RWPE2 (cell line): ENCODE data around the gene GRB10.
A peak's percentile ranks its signal among the peaks of the same experiment; 100 is the strongest.
"Not testable (repeated sequence)": the region's sequence is repeated elsewhere in the genome, so short reads cannot be mapped to it uniquely, and the experiment has no call there.

ENCODE experiments used
- ATAC-seq: fragments of 200-7000 bp; cut with Tn5 transposase; 3 replicates; pipeline ENCODE4 v1.9.1; 2021; ENCODE audit warnings: low read depth
- DNase-seq: peaks from one replicate; pipeline ENCODE4 v3.0.0-alpha.2; 2020; ENCODE audit warnings: low spot score
- H3K27ac ChIP-seq: fragments of 450-650 bp; 2 replicates; pipeline ENCODE4 v1.5.1; 2017; ENCODE audit warnings: mild to moderate bottlenecking; ENCODE audit not compliant: poor library complexity, severe bottlenecking
- H3K27me3 ChIP-seq: fragments of 250-450 bp; sonication (Bioruptor Pico); 2 replicates; pipeline ENCODE4 v1.5.1; 2021; ENCODE audit warnings: mild to moderate bottlenecking, moderate library complexity; ENCODE audit not compliant: insufficient read depth, poor library complexity, severe bottlenecking
- H3K36me3 ChIP-seq: fragments of 250-450 bp; sonication (Bioruptor Pico); 2 replicates; pipeline ENCODE4 v1.5.1; 2020; ENCODE audit warnings: low read depth, mild to moderate bottlenecking, moderate library complexity
- H3K4me1 ChIP-seq: fragments of 250-450 bp; sonication (Bioruptor Pico); 2 replicates; pipeline ENCODE4 v1.5.1; 2021; ENCODE audit warnings: mild to moderate bottlenecking, moderate library complexity; ENCODE audit not compliant: insufficient read depth, poor library complexity, severe bottlenecking
- H3K4me3 ChIP-seq: fragments of 250-450 bp; sonication (Bioruptor Pico); 2 replicates; pipeline ENCODE4 v1.5.1; 2021; ENCODE audit warnings: mild to moderate bottlenecking, moderate library complexity; ENCODE audit not compliant: severe bottlenecking
- H3K9me3 ChIP-seq: fragments of 250-450 bp; sonication (Bioruptor Pico); 2 replicates; pipeline ENCODE4 v1.5.1; 2021; ENCODE audit warnings: mild to moderate bottlenecking, moderate library complexity; ENCODE audit not compliant: severe bottlenecking
- TF ChIP-seq, protein P1 (sequence below): fragments of 450-650 bp; IDR thresholded peaks from one replicate; pipeline ENCODE4 v1.5.1; 2017; ENCODE audit warnings: mild to moderate bottlenecking, moderate library complexity; ENCODE audit not compliant: poor library complexity, severe bottlenecking

Gene GRB10

DNA sequence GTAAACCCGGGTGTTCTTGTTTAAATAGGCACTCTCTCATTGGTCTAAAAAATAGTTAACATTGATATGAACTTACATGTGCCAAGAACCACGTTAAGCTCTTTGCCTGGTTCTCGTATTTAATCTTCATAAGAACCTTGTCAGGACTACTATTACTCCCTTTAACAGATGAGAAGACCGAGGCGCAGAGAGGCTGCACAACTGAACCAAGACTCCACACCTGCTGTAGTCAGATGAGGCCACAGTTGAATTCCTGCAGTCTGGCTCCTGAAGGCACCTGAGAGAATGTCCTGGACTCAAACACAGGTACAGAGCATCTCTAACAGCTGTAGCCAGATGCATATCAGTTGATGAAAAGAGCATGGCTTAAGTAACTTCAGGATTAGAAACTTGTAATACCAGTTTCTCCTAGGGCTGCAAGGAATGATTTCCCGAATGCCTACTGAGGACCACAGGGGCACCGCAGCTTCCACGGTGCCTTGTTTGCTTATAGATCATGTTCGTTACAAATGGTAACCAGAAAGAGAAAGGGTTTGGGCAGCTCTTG lies 227.0 kb downstream of the GRB10 start:
- H3K9me3 ChIP-seq = no peaks in the 10 kb centered on the region
- H3K4me3 ChIP-seq = no peak overlapping the region
- H3K4me1 ChIP-seq = no peaks in the 10 kb centered on the region
- H3K27me3 ChIP-seq = no peaks in the 10 kb centered on the region
- TF ChIP-seq, protein P1, sequence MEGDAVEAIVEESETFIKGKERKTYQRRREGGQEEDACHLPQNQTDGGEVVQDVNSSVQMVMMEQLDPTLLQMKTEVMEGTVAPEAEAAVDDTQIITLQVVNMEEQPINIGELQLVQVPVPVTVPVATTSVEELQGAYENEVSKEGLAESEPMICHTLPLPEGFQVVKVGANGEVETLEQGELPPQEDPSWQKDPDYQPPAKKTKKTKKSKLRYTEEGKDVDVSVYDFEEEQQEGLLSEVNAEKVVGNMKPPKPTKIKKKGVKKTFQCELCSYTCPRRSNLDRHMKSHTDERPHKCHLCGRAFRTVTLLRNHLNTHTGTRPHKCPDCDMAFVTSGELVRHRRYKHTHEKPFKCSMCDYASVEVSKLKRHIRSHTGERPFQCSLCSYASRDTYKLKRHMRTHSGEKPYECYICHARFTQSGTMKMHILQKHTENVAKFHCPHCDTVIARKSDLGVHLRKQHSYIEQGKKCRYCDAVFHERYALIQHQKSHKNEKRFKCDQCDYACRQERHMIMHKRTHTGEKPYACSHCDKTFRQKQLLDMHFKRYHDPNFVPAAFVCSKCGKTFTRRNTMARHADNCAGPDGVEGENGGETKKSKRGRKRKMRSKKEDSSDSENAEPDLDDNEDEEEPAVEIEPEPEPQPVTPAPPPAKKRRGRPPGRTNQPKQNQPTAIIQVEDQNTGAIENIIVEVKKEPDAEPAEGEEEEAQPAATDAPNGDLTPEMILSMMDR = no peak
- no peak for ATAC-seq
- H3K27ac ChIP-seq = no peak overlapping the region
- no peak for DNase-seq
- no peaks in the 10 kb centered on the region for H3K36me3 ChIP-seq

DNA sequence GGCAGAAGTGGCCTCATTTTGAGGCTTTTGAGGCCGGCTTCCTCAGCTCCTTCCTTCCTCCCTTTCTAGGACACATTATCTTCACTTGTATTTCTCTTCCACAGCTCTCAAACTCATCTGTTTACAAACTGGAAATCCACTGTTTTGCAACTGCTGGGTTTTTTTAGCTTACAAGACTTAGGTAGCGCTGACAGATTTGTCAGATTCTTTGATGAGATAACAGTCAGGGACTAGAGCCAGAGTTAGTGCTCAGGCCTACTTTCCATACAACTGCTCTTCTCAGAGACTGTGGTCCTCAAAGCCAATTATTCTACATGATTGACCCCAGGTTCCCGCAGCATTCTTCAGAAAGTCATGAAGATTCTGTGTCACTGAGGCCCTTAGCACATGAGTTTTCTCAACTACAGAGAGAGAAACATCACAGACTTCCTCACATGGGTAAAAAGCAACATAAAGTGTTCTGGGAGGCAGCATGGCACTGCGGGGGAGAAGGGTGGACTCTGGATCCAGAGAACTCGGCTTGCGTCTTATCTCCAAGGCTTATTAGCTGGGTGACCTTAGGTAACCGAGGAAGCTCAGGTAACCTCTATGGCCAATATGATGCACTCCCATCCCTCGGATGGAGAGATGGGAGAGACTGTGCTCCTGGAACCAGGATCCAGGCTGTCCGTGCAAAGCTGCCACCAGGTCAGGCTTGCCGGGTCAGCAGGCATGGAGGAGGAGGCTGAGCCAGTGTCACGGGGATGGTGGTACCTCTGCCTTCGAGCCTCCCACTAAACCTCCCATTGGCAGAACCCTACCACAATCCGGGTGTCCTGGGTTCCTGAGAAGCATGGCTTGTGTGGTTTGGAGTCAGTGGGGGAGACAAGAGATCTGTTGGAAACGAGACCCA lies 228.0 kb downstream of the GRB10 start:
- Histone ChIP-seq H3K27ac (no peak overlapping the region), H3K36me3 (no peaks in the 10 kb centered on the region), H3K4me3 (no peak overlapping the region), H3K4me1 (no peaks in the 10 kb centered on the region), H3K9me3 (no peaks in the 10 kb centered on the region), H3K27me3 (no peaks in the 10 kb centered on the region)
- no peak for ATAC-seq
- no peak for DNase-seq
- TF ChIP-seq, protein P1 = no peak

DNA sequence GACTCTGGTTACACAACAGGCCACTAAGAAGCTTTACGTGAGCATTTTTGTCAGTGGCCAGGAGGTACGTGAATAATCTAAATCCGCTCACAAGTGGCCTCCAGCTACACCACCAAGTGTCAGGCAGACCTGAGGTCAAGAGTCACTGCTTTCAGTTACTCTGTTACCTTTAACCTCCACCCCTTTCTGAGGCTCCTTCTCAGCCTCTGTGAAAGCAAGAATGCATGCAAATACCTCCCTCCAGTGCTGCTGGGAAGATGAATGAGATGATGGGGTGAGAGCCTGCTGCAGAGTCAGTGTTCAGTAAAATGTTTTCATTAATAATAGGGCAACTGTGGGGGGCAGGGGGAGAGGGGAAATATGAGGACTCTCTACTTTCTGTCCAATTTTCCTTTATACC lies 228.7 kb downstream of the GRB10 start:
- DNase-seq (no peak), ATAC-seq (no peak)
- no peaks in the 10 kb centered on the region for H3K4me1 ChIP-seq
- H3K9me3 ChIP-seq = no peaks in the 10 kb centered on the region
- H3K27ac ChIP-seq = no peak overlapping the region
- H3K4me3 ChIP-seq = no peak overlapping the region
- H3K36me3 ChIP-seq = no peaks in the 10 kb centered on the region
- TF ChIP-seq, protein P1 = no peak
- no peaks in the 10 kb centered on the region for H3K27me3 ChIP-seq

DNA sequence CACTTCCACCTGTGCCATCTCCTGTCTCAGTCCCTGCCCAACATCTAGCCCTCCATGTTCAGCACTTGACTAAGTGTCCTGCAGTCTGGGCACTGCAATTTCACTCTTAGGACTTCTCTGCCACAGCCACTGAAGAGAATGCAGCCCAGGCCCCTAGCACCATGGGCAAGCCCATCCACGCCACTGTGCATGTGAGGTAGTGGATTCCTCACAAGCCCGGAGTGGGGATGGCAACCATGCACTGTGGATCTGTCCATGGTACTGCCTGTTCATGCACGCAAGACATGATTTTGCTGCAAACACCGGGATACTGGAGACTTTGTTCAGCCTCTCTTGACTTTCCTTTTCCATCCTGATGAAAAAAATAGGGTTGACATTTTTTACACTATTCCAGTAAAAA lies 229.8 kb downstream of the GRB10 start:
- H3K27me3 ChIP-seq = no peaks in the 10 kb centered on the region
- DNase-seq = no peak
- H3K27ac ChIP-seq = no peak overlapping the region
- TF ChIP-seq, protein P1 = no peak
- no peaks in the 10 kb centered on the region for H3K9me3 ChIP-seq
- H3K4me3 ChIP-seq = no peak overlapping the region
- H3K4me1 ChIP-seq = no peaks in the 10 kb centered on the region
- peak; percentile 48; the same call in 1 of the 3 replicates for ATAC-seq
- H3K36me3 ChIP-seq = no peaks in the 10 kb centered on the region

DNA sequence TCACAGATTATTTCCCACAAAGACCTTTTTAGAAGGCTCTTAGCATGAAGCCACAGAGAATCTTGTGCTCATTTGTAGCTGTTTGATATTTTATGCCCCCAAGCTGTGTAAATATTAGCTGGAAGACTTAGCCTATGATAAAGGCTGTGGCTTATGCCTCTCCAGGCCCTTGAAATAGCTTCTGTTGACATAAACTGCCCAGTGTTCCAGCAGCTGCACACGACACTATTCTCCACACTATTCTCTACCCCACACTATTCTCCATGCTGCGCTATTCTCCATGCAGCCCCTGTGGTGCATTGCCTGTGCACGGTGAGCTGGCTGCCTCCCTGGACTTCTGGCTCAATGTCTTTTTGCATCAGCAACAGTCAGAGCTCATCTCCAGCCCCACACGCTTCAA lies 230.6 kb downstream of the GRB10 start:
- Histone ChIP-seq H3K36me3 (no peaks in the 10 kb centered on the region), H3K4me3 (no peak overlapping the region), H3K27ac (no peak overlapping the region), H3K4me1 (no peaks in the 10 kb centered on the region), H3K9me3 (no peaks in the 10 kb centered on the region), H3K27me3 (no peaks in the 10 kb centered on the region)
- TF ChIP-seq, protein P1 = no peak
- DNase-seq (no peak), ATAC-seq (no peak)

DNA sequence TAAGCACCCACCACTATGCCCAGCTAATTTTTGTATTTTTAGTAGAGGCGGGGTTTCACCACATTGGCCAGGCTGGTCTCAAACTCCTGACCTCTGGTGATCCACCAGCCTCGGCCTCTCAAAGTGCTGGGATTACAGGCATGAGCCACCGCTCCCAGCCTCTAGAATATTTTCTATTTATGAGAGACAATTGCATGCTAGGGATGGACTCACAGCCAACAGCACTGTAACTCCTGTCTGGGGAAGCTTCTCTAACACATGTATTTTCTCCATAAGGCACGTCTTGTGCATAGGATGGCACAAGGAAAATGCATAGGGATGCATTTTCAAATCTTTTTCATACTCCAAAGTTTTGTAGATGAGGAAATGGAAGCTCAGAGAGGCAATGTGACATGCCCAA lies 237.1 kb downstream of the GRB10 start:
- not testable (repeated sequence) for H3K27me3 ChIP-seq, ATAC-seq, H3K9me3 ChIP-seq, H3K4me3 ChIP-seq, H3K36me3 ChIP-seq, H3K4me1 ChIP-seq, H3K27ac ChIP-seq, DNase-seq
